Measurements from ENCODE around the gene PRKN. TPM values are rescaled to one million over a fixed set of nuclear protein-coding genes. Genes with fewer than 3 reads are reported as not detected.

PRKN gene
- total RNA-seq, 4 donors from 2014 or later = 4.4 to 669 (median 10.5) TPM

DNA sequence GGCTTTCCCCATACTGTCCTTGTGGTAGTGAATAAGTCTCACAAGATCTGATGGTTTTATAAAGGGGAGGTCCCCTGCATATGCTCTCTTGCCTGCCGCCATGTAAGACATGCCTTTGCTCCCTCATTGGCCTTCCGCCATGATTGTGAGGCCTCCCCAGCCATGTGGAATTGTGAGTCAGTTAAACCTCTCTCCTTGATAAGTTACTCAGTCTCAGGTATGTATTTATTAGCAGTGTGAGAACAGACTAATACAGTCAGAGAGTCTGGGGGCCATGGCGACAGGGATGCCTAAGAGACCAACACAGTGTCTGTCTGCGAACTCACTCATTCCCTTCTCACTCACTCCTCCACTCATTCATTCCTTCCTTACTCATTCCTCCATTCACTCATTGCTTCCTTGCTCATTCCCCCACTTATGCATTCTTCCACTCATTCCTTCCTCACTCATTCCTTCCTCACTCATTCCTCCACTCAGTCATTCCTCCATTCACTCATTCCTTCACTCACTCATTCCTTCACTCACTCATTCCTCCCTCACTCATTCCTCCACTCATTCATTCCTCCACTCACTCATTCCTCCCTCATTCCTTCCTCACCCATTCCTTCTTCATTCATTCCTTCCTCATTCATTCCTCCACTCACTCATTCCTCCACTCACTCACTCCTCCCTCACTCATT is 1316.2 kb downstream of the PRKN start:
- Histone ChIP-seq H3K27me3 (no peaks in the 10 kb centered on the region), H3K4me1 (no peaks in the 10 kb centered on the region), H3K9me3 (no peaks in the 10 kb centered on the region), H3K36me3 (no peaks in the 10 kb centered on the region), H3K4me3 (no peak overlapping the region), H3K27ac (no peak overlapping the region)
- TF ChIP-seq POLR2A (IDR thresholded peaks at IDR 0.05) (no peak), CTCF (IDR thresholded peaks at IDR 0.05) (no peak)
- DNase-seq = no peak

- Histone ChIP-seq H3K27me3 (no peaks in the 10 kb centered on the region), H3K36me3 (no peaks in the 10 kb centered on the region), H3K27ac (no peak overlapping the region), H3K4me1 (no peaks in the 10 kb centered on the region), H3K9me3 (no peaks in the 10 kb centered on the region), H3K4me3 (no peak overlapping the region)
- no peak for DNase-seq
- TF ChIP-seq POLR2A (IDR thresholded peaks at IDR 0.05) (no peak), CTCF (IDR thresholded peaks at IDR 0.05) (no peak)
These were observed 1316.8 kb downstream of the PRKN start for GRCh38 chr6:161410736-161411135.

DNA sequence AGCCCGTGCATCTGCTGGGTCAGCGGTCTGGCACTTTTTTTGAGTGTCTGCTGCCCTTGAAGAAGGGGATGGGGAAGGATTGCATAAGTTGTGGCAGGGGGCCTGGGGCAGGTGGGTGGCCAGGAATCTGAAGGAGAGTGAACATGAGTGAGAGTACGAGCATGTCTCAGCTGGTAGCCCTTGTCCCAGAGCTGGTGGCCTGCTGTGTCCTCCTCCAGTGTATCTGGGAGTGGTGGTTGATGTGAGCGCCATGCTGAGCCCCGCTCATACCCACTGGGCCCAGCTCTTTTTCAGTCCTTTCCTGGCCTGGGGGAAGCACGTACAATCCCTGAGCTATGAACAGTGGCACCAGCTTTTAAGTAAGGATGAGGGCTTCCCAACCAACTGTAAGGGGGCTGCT is 1317.5 kb downstream of the PRKN start:
- DNase-seq = no peak
- H3K27me3 ChIP-seq = no peaks in the 10 kb centered on the region
- TF ChIP-seq CTCF (IDR thresholded peaks at IDR 0.05) (no peak), POLR2A (IDR thresholded peaks at IDR 0.05) (no peak)
- H3K4me3 ChIP-seq = no peak overlapping the region
- no peak overlapping the region for H3K27ac ChIP-seq
- no peaks in the 10 kb centered on the region for H3K9me3 ChIP-seq
- H3K36me3 ChIP-seq = no peaks in the 10 kb centered on the region
- no peaks in the 10 kb centered on the region for H3K4me1 ChIP-seq

DNA sequence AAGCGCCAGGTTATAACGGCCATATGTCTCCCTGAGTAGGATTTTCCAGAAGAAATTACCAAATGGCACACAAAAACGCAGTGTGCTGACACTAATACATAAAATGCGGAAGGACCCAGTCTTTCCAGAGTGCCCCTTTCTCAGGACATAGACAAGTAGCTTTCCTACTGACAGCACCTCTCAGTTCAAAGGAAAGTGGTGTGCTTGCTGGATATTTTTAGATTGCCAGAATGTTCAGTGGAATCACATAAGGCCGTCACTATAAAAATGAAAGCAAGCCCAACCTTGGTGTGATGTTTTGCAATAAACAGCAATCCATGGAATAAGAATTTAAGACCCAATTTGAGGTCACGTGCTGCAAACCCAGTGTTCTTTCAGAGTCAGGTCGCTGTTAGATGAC is 1318.2 kb downstream of the PRKN start:
- Histone ChIP-seq H3K4me1 (no peaks in the 10 kb centered on the region), H3K4me3 (no peak overlapping the region), H3K27me3 (no peaks in the 10 kb centered on the region), H3K36me3 (no peaks in the 10 kb centered on the region), H3K9me3 (no peaks in the 10 kb centered on the region), H3K27ac (no peak overlapping the region)
- TF ChIP-seq CTCF (IDR thresholded peaks at IDR 0.05) (no peak), POLR2A (IDR thresholded peaks at IDR 0.05) (no peak)
- no peak for DNase-seq

DNA sequence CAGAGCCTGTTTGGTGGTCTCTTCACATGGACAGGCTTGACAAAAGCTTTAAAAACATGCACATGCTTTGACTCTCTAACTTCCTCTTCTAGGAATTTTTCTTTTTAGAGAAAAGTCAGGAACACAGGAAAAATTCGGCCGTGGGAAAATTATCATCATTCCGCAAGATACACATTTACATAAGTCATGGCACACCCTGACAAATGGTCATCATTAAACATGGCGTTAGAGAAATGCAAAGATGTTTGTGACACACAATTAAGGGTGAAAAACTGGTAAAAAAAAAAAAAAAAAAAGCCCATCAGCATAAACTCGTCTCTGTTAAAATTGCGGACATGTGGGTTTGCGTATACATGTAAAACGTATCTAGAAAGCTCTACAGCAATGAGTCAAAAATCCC is 1319.5 kb downstream of the PRKN start:
- no peaks in the 10 kb centered on the region for H3K4me1 ChIP-seq
- H3K36me3 ChIP-seq = no peaks in the 10 kb centered on the region
- no peak overlapping the region for H3K4me3 ChIP-seq

More for the DNA sequence above, 1319.5 kb downstream of the PRKN start:
- Histone ChIP-seq H3K27me3 (no peaks in the 10 kb centered on the region), H3K27ac (no peak overlapping the region), H3K9me3 (peaks cover 0 to 5% (median 0%) of the 10 kb centered on the region in 4 donors)
- TF ChIP-seq CTCF (IDR thresholded peaks at IDR 0.05) (no peak), POLR2A (IDR thresholded peaks at IDR 0.05) (no peak)
- no peak for DNase-seq
